GM19438 (cell line): ENCODE measurements around the gene TNNT3.

Source experiments
- ATAC-seq: cut with Tn5 transposase; IDR thresholded peaks from one replicate; pipeline ENCODE4 v1.9.1; 2021; ENCODE audit warnings: low read depth; ENCODE audit not compliant: unreplicated experiment

The TNNT3 gene

GRCh38 chr11:1947592-1948237 lies 28.2 kb downstream of the TNNT3 start:
- no peak for ATAC-seq

- ATAC-seq = no peak
Observed at GRCh38 chr11:1948389-1948788, 28.9 kb downstream of the TNNT3 start.

GRCh38 chr11:1949302-1949701 lies 29.8 kb downstream of the TNNT3 start:
- ATAC-seq = no peak

- no peak for ATAC-seq
Observed at GRCh38 chr11:1949922-1950321, 30.4 kb downstream of the TNNT3 start.

GRCh38 chr11:1952806-1953482 lies 33.4 kb downstream of the TNNT3 start:
- no peak for ATAC-seq

GRCh38 chr11:1953489-1954266 lies 34.2 kb downstream of the TNNT3 start:
- ATAC-seq = no peak

- no peak for ATAC-seq
Observed at GRCh38 chr11:1958367-1958766, 38.9 kb downstream of the TNNT3 start.

GRCh38 chr11:1959786-1960185 lies 40.3 kb downstream of the TNNT3 start:
- no peak for ATAC-seq

- no peak for ATAC-seq
Observed at GRCh38 chr11:1963864-1964263, 44.4 kb downstream of the TNNT3 start.

- no peak for ATAC-seq
Observed at GRCh38 chr11:1964348-1964747, 44.8 kb downstream of the TNNT3 start.

GRCh38 chr11:1964955-1965354 lies 45.5 kb downstream of the TNNT3 start:
- ATAC-seq = no peak

- no peak for ATAC-seq
Observed at GRCh38 chr11:1966531-1966930, 47.0 kb downstream of the TNNT3 start.

GRCh38 chr11:1967641-1968225 lies 48.2 kb downstream of the TNNT3 start:
- no peak for ATAC-seq

- ATAC-seq = no peak
Observed at GRCh38 chr11:1968454-1969002, 49.0 kb downstream of the TNNT3 start.

- ATAC-seq = no peak
Observed at GRCh38 chr11:1969035-1969434, 49.5 kb downstream of the TNNT3 start.

- ATAC-seq = no peak
Observed at GRCh38 chr11:1969776-1970175, 50.3 kb downstream of the TNNT3 start.

GRCh38 chr11:1970956-1971355 lies 51.5 kb downstream of the TNNT3 start:
- no peak for ATAC-seq

- no peak for ATAC-seq
Observed at GRCh38 chr11:1975185-1975584, 55.7 kb downstream of the TNNT3 start.

- no peak for ATAC-seq
Observed at GRCh38 chr11:1978720-1979473, 59.4 kb downstream of the TNNT3 start.

- no peak for ATAC-seq
Observed at GRCh38 chr11:1979607-1980006, 60.1 kb downstream of the TNNT3 start.
